ENCODE measurements around the gene NPAS2. TPM values are rescaled to one million over a fixed set of nuclear protein-coding genes. Genes with fewer than 3 reads are reported as not detected.

NPAS2 gene
- total RNA-seq, 1 donor, result 8.7 TPM

DNA sequence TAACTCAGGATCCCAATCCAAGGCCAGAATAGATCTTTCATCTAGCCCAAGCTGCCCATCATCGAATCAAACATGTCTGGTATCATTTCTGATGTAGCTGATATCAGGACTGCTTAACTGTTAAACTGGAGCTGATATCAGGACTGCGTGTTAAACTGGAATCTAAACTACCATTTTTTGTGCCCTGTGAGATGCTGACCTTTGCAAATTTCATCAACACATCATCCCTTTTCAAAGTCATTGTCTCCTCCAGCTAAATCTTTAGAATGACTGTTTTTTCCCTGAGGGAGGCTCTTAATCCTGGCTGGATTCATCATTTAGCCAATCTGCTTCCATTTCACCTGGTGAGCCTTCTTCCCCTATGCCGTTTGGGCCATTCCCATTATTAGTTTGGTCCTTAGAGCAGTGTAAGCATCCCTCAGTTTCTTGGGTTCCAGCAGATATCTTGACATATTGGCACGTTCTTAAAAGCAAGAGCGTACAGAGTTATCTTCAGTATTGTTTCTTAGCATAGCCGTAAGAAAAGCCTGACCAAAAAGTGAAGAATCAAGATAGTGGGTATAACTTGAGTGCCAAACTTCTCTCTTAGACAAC, 194.4 kb downstream of the NPAS2 start:
- H3K4me2 ChIP-seq (ENCODE audit: insufficient read depth, low read length), result no peak overlapping the region
- peaks cover 12% of the 10 kb centered on the region for H4K20me1 ChIP-seq (ENCODE audit: insufficient read depth, low read length)
- no peak overlapping the region for H3K27ac ChIP-seq (ENCODE audit: low read depth, low read length)
- H3K79me2 ChIP-seq (ENCODE audit: insufficient read depth, low read length), result peaks cover 6% of the 10 kb centered on the region
- H3K4me1 ChIP-seq (ENCODE audit: insufficient read depth, low read length), result no peaks in the 10 kb centered on the region
- TF ChIP-seq CTCF (IDR thresholded peaks at IDR 0.05; ENCODE audit: extremely low read depth, low read depth, low read length), result no peak
- peaks cover 43% of the 10 kb centered on the region for H3K36me3 ChIP-seq (ENCODE audit: insufficient read depth, low read length)
- no peak for DNase-seq (ENCODE audit: insufficient read length, low spot score, missing footprints)
- no peaks in the 10 kb centered on the region for H3K9me3 ChIP-seq (ENCODE audit: low read depth, low read length)
- H2AFZ ChIP-seq (ENCODE audit: low read length), result no peak overlapping the region
- H3K4me3 ChIP-seq (ENCODE audit: insufficient read depth, low read length), result no peak overlapping the region
- no peaks in the 10 kb centered on the region for H3K27me3 ChIP-seq (ENCODE audit: insufficient read depth, low read length)

GRCh38 chr2:101017371-101017770, 197.4 kb downstream of the NPAS2 start:
- H3K4me2 ChIP-seq (ENCODE audit: insufficient read depth, low read length), result no peak overlapping the region
- peaks cover 12% of the 10 kb centered on the region for H4K20me1 ChIP-seq (ENCODE audit: insufficient read depth, low read length)
- H3K4me1 ChIP-seq (ENCODE audit: insufficient read depth, low read length), result no peaks in the 10 kb centered on the region
- H3K79me2 ChIP-seq (ENCODE audit: insufficient read depth, low read length), result peaks cover 6% of the 10 kb centered on the region
- no peak overlapping the region for H3K4me3 ChIP-seq (ENCODE audit: insufficient read depth, low read length)
- DNase-seq (ENCODE audit: insufficient read length, low spot score, missing footprints), result no peak
- no peak for TF ChIP-seq CTCF (IDR thresholded peaks at IDR 0.05; ENCODE audit: extremely low read depth, low read depth, low read length)
- no peak overlapping the region for H3K27ac ChIP-seq (ENCODE audit: low read depth, low read length)
- no peaks in the 10 kb centered on the region for H3K27me3 ChIP-seq (ENCODE audit: insufficient read depth, low read length)
- no peaks in the 10 kb centered on the region for H3K9me3 ChIP-seq (ENCODE audit: low read depth, low read length)
- no peak overlapping the region for H2AFZ ChIP-seq (ENCODE audit: low read length)
- peaks cover 29% of the 10 kb centered on the region for H3K36me3 ChIP-seq (ENCODE audit: insufficient read depth, low read length)

- no peak overlapping the region for H3K4me2 ChIP-seq (ENCODE audit: insufficient read depth, low read length)
- H3K36me3 ChIP-seq (ENCODE audit: insufficient read depth, low read length), result peaks cover 23% of the 10 kb centered on the region
- no peaks in the 10 kb centered on the region for H3K9me3 ChIP-seq (ENCODE audit: low read depth, low read length)
- H3K27ac ChIP-seq (ENCODE audit: low read depth, low read length), result no peak overlapping the region
- peaks cover 3% of the 10 kb centered on the region for H3K79me2 ChIP-seq (ENCODE audit: insufficient read depth, low read length)
- no peak overlapping the region for H3K4me3 ChIP-seq (ENCODE audit: insufficient read depth, low read length)
- no peaks in the 10 kb centered on the region for H3K4me1 ChIP-seq (ENCODE audit: insufficient read depth, low read length)
- no peak for TF ChIP-seq CTCF (IDR thresholded peaks at IDR 0.05; ENCODE audit: extremely low read depth, low read depth, low read length)
- no peaks in the 10 kb centered on the region for H3K27me3 ChIP-seq (ENCODE audit: insufficient read depth, low read length)
- H2AFZ ChIP-seq (ENCODE audit: low read length), result no peak overlapping the region
- no peaks in the 10 kb centered on the region for H4K20me1 ChIP-seq (ENCODE audit: insufficient read depth, low read length)
- no peak for DNase-seq (ENCODE audit: insufficient read length, low spot score, missing footprints)
Observed at GRCh38 chr2:101018934-101019333, 199.0 kb downstream of the NPAS2 start.

- Histone ChIP-seq H3K79me2 (ENCODE audit: insufficient read depth, low read length) (no peaks in the 10 kb centered on the region), H3K9me3 (ENCODE audit: low read depth, low read length) (no peaks in the 10 kb centered on the region), H3K27me3 (ENCODE audit: insufficient read depth, low read length) (no peaks in the 10 kb centered on the region), H3K4me1 (ENCODE audit: insufficient read depth, low read length) (no peaks in the 10 kb centered on the region), H3K27ac (ENCODE audit: low read depth, low read length) (no peak overlapping the region), H3K36me3 (ENCODE audit: insufficient read depth, low read length) (peaks cover 12% of the 10 kb centered on the region), H3K4me2 (ENCODE audit: insufficient read depth, low read length) (no peak overlapping the region), H2AFZ (ENCODE audit: low read length) (no peak overlapping the region), H4K20me1 (ENCODE audit: insufficient read depth, low read length) (no peaks in the 10 kb centered on the region), H3K4me3 (ENCODE audit: insufficient read depth, low read length) (no peak overlapping the region)
- TF ChIP-seq CTCF (IDR thresholded peaks at IDR 0.05; ENCODE audit: extremely low read depth, low read depth, low read length), result no peak
- DNase-seq (ENCODE audit: insufficient read length, low spot score, missing footprints), result no peak
Observed at GRCh38 chr2:101022221-101022620, 202.3 kb downstream of the NPAS2 start.

Data from osteoblast (primary cell).